K562 (cell line): ENCODE measurements around the gene CTRB1. TPM values are rescaled to one million over a fixed set of nuclear protein-coding genes. Genes with fewer than 3 reads are reported as not detected.

Experiments
- ATAC-seq: fragments of 200-7000 bp; cut with Tn5 transposase; 3 replicates; pipeline ENCODE4 v1.9.1; 2020; ENCODE audit warnings: moderate library complexity
- BruUV-seq: library from RNA; stranded (reverse); fragments of 400-500 nt; replicated peaks from 2 replicates; lab custom pipeline; 2021; lab: Mats Ljungman, UMichigan
- CTCF ChIA-PET: fragments of 300-600 bp; formaldehyde crosslinking; extraction: SDS; loops from one replicate; lab custom pipeline; 2021; ENCODE audit warnings: low intra/inter-chr PET ratio; lab: Yijun Ruan, JAX
- POLR2A ChIA-PET: fragments of 300-600, 350-650 bp; sonication (Branson Sonifier 250); formaldehyde crosslinking; extraction: SDS; loops from one replicate; lab custom pipeline; 2021; ENCODE audit warnings: antibody characterized with exemption, inconsistent platforms; lab: Yijun Ruan, JAX
- DNase-seq, 4 experiments: peaks; one replicate each; pipeline versions ENCODE4 v3.0.0 to v3.0.0-alpha.2; 2011 to 2018; ENCODE audit warnings: low spot score in 3 of 4, mixed read lengths in 3 of 4; ENCODE audit errors: extremely low read depth in 1 of 4
- FAIRE-seq: peaks from 2 replicates; lab custom pipeline; 2011; peaks lifted over from hg19 to GRCh38; lab: Jason Lieb, UNC
- H2AFZ ChIP-seq: 2 replicates; pipeline ENCODE4 v1.6.0; 2011; ENCODE audit warnings: low read depth, low read length, control low read depth, inconsistent platforms
- H3K27ac ChIP-seq: fragments of 200-600 bp; 3 replicates; pipeline ENCODE4 v1.8.0; 2011; ENCODE audit warnings: low read depth, mild to moderate bottlenecking, control low read depth, inconsistent platforms, low read length, moderate library complexity, mixed read lengths; ENCODE audit errors: extremely low read depth
- H3K27me3 ChIP-seq, 2 experiments: fragments of 300-600 bp in 1 of 2; 2 replicates in 1 of 2; 3 replicates in 1 of 2; pipeline versions ENCODE4 v1.6.0 to v1.8.0; 2011; ENCODE audit warnings: inconsistent platforms in 2 of 2, low read length in 2 of 2, mild to moderate bottlenecking in 1 of 2, mixed read lengths in 1 of 2, moderate library complexity in 1 of 2; ENCODE audit not compliant: control insufficient read depth in 2 of 2, insufficient read depth in 2 of 2
- H3K36me3 ChIP-seq: fragments of 300-600 bp; 3 replicates; pipeline ENCODE4 v1.8.0; 2011; ENCODE audit warnings: mild to moderate bottlenecking, low read length, inconsistent platforms; ENCODE audit not compliant: control insufficient read depth, insufficient read depth
- H3K4me1 ChIP-seq, 2 experiments: fragments of 200-600 bp in 1 of 2; replicated peaks in 1 of 2; 2 replicates in 1 of 2; 3 replicates in 1 of 2; pipeline versions ENCODE4 v1.5.1 to v1.8.0; 2011; ENCODE audit warnings: inconsistent platforms in 2 of 2, low read length in 2 of 2, mild to moderate bottlenecking in 1 of 2, mixed read lengths in 1 of 2, moderate library complexity in 1 of 2; ENCODE audit not compliant: control insufficient read depth in 2 of 2, insufficient read depth in 2 of 2
- H3K4me2 ChIP-seq: 2 replicates; pipeline ENCODE4 v1.6.1; 2011; ENCODE audit warnings: low read length, control low read depth, inconsistent platforms, mixed read lengths; ENCODE audit not compliant: insufficient read depth
- H3K4me3 ChIP-seq: fragments of 200-600 bp; sonication (generic), shearing (Covaris generic); 2 replicates; pipeline ENCODE4 v1.5.1; 2016; ENCODE audit warnings: control low read depth, inconsistent platforms
- H3K79me2 ChIP-seq: fragments of 200-600 bp; 3 replicates; pipeline ENCODE4 v1.8.0; 2011; ENCODE audit warnings: low read length, inconsistent platforms; ENCODE audit not compliant: control insufficient read depth, insufficient read depth
- H3K9ac ChIP-seq, 2 experiments: 2 replicates each; pipeline versions ENCODE4 v1.6.0 to v1.6.1; 2011; ENCODE audit warnings: low read depth in 2 of 2, low read length in 2 of 2, control low read depth in 1 of 2, inconsistent platforms in 1 of 2, mild to moderate bottlenecking in 1 of 2, mixed read lengths in 1 of 2; ENCODE audit not compliant: insufficient read depth in 1 of 2
- H3K9me1 ChIP-seq: one replicate; pipeline ENCODE4 v1.6.0; 2011; ENCODE audit warnings: inconsistent platforms, mild to moderate bottlenecking, low read length, moderate library complexity; ENCODE audit not compliant: control insufficient read depth, insufficient read depth
- H3K9me3 ChIP-seq: replicated peaks from 2 replicates; pipeline ENCODE4 v1.5.1; 2011; ENCODE audit warnings: low read depth, low read length, inconsistent platforms; ENCODE audit not compliant: control insufficient read depth, insufficient read depth
- H4K20me1 ChIP-seq: replicated peaks from 2 replicates; pipeline ENCODE4 v1.6.1; 2011; ENCODE audit warnings: low read length, inconsistent platforms, mixed read lengths; ENCODE audit not compliant: control insufficient read depth, insufficient read depth
- BRCA1 ChIP-seq, 2 experiments: fragments of 450-650 bp in 1 of 2; sonication (generic) in 1 of 2; formaldehyde crosslinking in 1 of 2; IDR thresholded peaks; 2 replicates each; pipeline versions ENCODE4 v1.5.0 to v1.6.1; 2017 to 2020; ENCODE audit warnings: mild to moderate bottlenecking in 1 of 2, missing genetic modification reagents in 1 of 2
- CBX5 ChIP-seq: IDR thresholded peaks from 2 replicates; pipeline ENCODE4 v1.6.1; 2014; ENCODE audit warnings: low read depth, borderline replicate concordance
- CLOCK ChIP-seq: fragments of 250-450 bp; sonication (Bioruptor Pico); IDR thresholded peaks from 2 replicates; pipeline ENCODE4 v1.4.0; 2020; ENCODE audit warnings: mild to moderate bottlenecking, moderate library complexity, borderline replicate concordance
- E2F3 ChIP-seq: fragments of 250-450 bp; sonication (Bioruptor Pico); IDR thresholded peaks from 2 replicates; pipeline ENCODE4 v1.4.0; 2020; ENCODE audit warnings: mild to moderate bottlenecking
- E2F8 ChIP-seq: fragments of 450-650 bp; IDR thresholded peaks from 2 replicates; pipeline ENCODE4 v1.7.1; 2018; ENCODE audit warnings: mild to moderate bottlenecking, low read depth; ENCODE audit not compliant: partially characterized antibody
- GTF2E2 ChIP-seq: fragments of 200-800 bp; sonication (Bioruptor generic); IDR thresholded peaks from 2 replicates; pipeline ENCODE4 v1.6.1; 2016; ENCODE audit warnings: missing genetic modification characterization, missing compliant biosample characterization
- POLR2A ChIP-seq: fragments of 450-650 bp; conservative IDR thresholded peaks from 2 replicates; pipeline ENCODE4 v1.6.1; 2016
- SREBF1 ChIP-seq: fragments of 150-350 bp; IDR thresholded peaks from 2 replicates; pipeline ENCODE4 v1.6.1; 2014; ENCODE audit warnings: antibody characterized with exemption, low read depth, low read length, borderline replicate concordance
- TBL1XR1 ChIP-seq, 2 experiments: IDR thresholded peaks; 2 replicates each; pipeline ENCODE4 v1.6.1; 2012; ENCODE audit warnings: improper control_type of control experiment in 2 of 2, low read length in 2 of 2, mild to moderate bottlenecking in 1 of 2
- TRIM25 ChIP-seq: fragments of 450-650 bp; IDR thresholded peaks from 2 replicates; pipeline ENCODE4 v1.7.0; 2016; ENCODE audit warnings: borderline replicate concordance
- WGBS: fragments of 100-300 bp; shearing (Covaris generic); methylation state at CpG from one replicate; pipeline ENCODE4 v1.1.6; 2016; ENCODE audit warnings: low coverage, mixed read lengths; ENCODE audit not compliant: insufficient coverage; ENCODE audit errors: missing lambda C conversion rate; 5-methylcytosine and 5-hydroxymethylcytosine counted together
- in situ Hi-C: fragments of 300-500 bp; cut with MboI; formaldehyde crosslinking; loops from 4 replicates; pipeline ENCODE4 v1.15.0; 2018; ENCODE audit warnings: inconsistent platforms, mixed read lengths
- intact Hi-C: fragments of 100-400 bp; cut with micrococcal nuclease; formaldehyde crosslinking; loops from 2 replicates; pipeline ENCODE4 v1.14.2; 2022
- polyA plus RNA-seq, 8 experiments: library from polyadenylated mRNA; depleted of rRNA in 4 of 8; stranded (reverse) in 5 of 8; unstranded in 3 of 8; fragments of >200 nt; fragmentation: Nextera tagmentation in 2 of 8; fragmentation: Illumina TruSeq in 1 of 8; extraction: Ambion mirVana in 2 of 8; extraction: Trizol in 1 of 8; gene quantifications; 2 replicates each; pipeline versions ENCODE4 v1.2.1 to v1.2.3, GENCODE V29; 2011 to 2014; ENCODE audit warnings: inconsistent platforms in 1 of 8, missing spikeins in 1 of 8
- total RNA-seq, 7 experiments: library from RNA; depleted of rRNA in 6 of 7; stranded (reverse); fragments of >200 nt in 6 of 7; fragmentation: Illumina TruSeq in 2 of 7; extraction: Trizol in 2 of 7; gene quantifications; 2 replicates each; pipeline versions ENCODE4 v1.2.1 to v1.2.3, GENCODE V29; 2011 to 2021; ENCODE audit warnings: low replicate concordance in 1 of 7

Gene CTRB1
- total and polyA plus RNA-seq, 9 of the 15 experiments (the other 6 are each of a cell fraction or from before 2014, with no cell fraction given), result 2.3 TPM; not detected in 8

GRCh38 chr16:75265911-75266701 lies 47.3 kb downstream of the CTRB1 start (continued):
- TF ChIP-seq BRCA1 (IDR thresholded peaks at IDR 0.05), result no peak
- TF ChIP-seq BRCA1 (CRISPR knock-in tag; IDR thresholded peaks at IDR 0.05), result no peak
- peak; percentile 70 for TF ChIP-seq POLR2A
- no peak for TF ChIP-seq TBL1XR1 (IDR thresholded peaks at IDR 0.05; ENCODE audit: low read length in 2 of 2)

GRCh38 chr16:75266738-75267630 lies 48.2 kb downstream of the CTRB1 start:
- FAIRE-seq, result no peak
- no peak overlapping the region for H3K27ac ChIP-seq
- DNase-seq, result no peak
- no peaks in the 10 kb centered on the region for H4K20me1 ChIP-seq
- H3K27me3 ChIP-seq, result no peaks in the 10 kb centered on the region
- in situ Hi-C loops, result no loop called here
- CTCF ChIA-PET, result no interaction called here
- peak overlapping the region; percentile 72; the same call in 1 of the 2 replicates for H3K4me2 ChIP-seq
- POLR2A ChIA-PET, result interaction anchor here (1.2 kb wide), 1 partner anchor 112 kb away, joined by 3 read pairs; no protein-coding TSS in a partner anchor
- no peak for ATAC-seq
- intact Hi-C loops, result no loop called here
- H3K36me3 ChIP-seq, result no peaks in the 10 kb centered on the region
- peak overlapping the region in 1 of 2 experiments; percentile 92; a peak in 2 of 4 replicates for H3K9ac ChIP-seq
- no peak overlapping the region for H3K4me3 ChIP-seq
- 66% methylated on average over 15 of the region's 27 CpGs for WGBS
- BruUV-seq, result no TSS peak
- H2AFZ ChIP-seq, result no peak overlapping the region
- no peaks in the 10 kb centered on the region for H3K9me3 ChIP-seq
- no peaks in the 10 kb centered on the region for H3K9me1 ChIP-seq
- H3K4me1 ChIP-seq, result peaks cover 4 to 48% of the 10 kb centered on the region in 2 experiments; a peak in 3 of 5 replicates
- H3K79me2 ChIP-seq, result peaks cover 6% of the 10 kb centered on the region; the same call in 1 of the 3 replicates
- TF ChIP-seq CBX5 (no peak), GTF2E2 (tag) (no peak), CLOCK (no peak), TRIM25 (no peak), E2F3 (CRISPR knock-in tag) (no peak), SREBF1 (no peak), E2F8 (no peak)
